UCSD-AML1 (cell line): ENCODE data around the gene GEMIN4.
"Not testable (repeated sequence)": the region's sequence is repeated elsewhere in the genome, so short reads cannot be mapped to it uniquely, and the experiment has no call there.

ENCODE experiments used
- DNase-seq: peaks from one replicate; lab custom pipeline; 2025; ENCODE audit not compliant: unreplicated experiment; lab: John Stamatoyannopoulos, UW

The GEMIN4 gene

GRCh38 chr17:781805-782731 lies 30.0 kb upstream of the GEMIN4 start, which contains the start of the genes GLOD4 and MRM3:
Gene GLOD4, minus strand, starts transcription at chr17:782280. Its CDS starts 25 bp downstream, at chr17:782255.
Gene MRM3, plus strand, starts transcription at chr17:782353. Its CDS starts 26 bp downstream, at chr17:782379.
- DNase-seq: peak; percentile 92

GRCh38 chr17:778096-778495 lies 26.0 kb upstream of the GEMIN4 start:
- no peak for DNase-seq

GRCh38 chr17:774313-774584 lies 22.2 kb upstream of the GEMIN4 start:
- no peak for DNase-seq

GRCh38 chr17:773467-774312 lies 21.6 kb upstream of the GEMIN4 start:
- DNase-seq: no peak

GRCh38 chr17:773016-773415 lies 21.0 kb upstream of the GEMIN4 start:
- no peak for DNase-seq

GRCh38 chr17:767076-767475 lies 15.0 kb upstream of the GEMIN4 start:
- DNase-seq: no peak

- no peak for DNase-seq
Observed at GRCh38 chr17:760371-760770, 8.3 kb upstream of the GEMIN4 start.

- DNase-seq: no peak
Observed at GRCh38 chr17:759964-760363, 7.9 kb upstream of the GEMIN4 start.

GRCh38 chr17:756010-756567 lies 4.0 kb upstream of the GEMIN4 start:
- not testable (repeated sequence) for DNase-seq

GRCh38 chr17:755319-755961 lies 3.4 kb upstream of the GEMIN4 start:
- not testable (repeated sequence) for DNase-seq

- no peak for DNase-seq
Observed at GRCh38 chr17:753418-753817, 1.4 kb upstream of the GEMIN4 start.

GRCh38 chr17:752620-753219 lies 656 bp upstream of the GEMIN4 start:
- no peak for DNase-seq

GRCh38 chr17:751269-752001 lies 629 bp downstream of the GEMIN4 start:
- peak; percentile 62 for DNase-seq

- DNase-seq: no peak
Observed at GRCh38 chr17:750431-751037, 1.5 kb downstream of the GEMIN4 start.

GRCh38 chr17:749359-749758 lies 2.7 kb downstream of the GEMIN4 start:
- not testable (repeated sequence) for DNase-seq

- DNase-seq: not testable (repeated sequence)
Observed at GRCh38 chr17:748604-749003, 3.5 kb downstream of the GEMIN4 start.

- no peak for DNase-seq
Observed at GRCh38 chr17:746783-747629, 5.1 kb downstream of the GEMIN4 start.

GRCh38 chr17:746181-746580 lies 5.9 kb downstream of the GEMIN4 start:
- DNase-seq: no peak

GRCh38 chr17:745406-745805 lies 6.7 kb downstream of the GEMIN4 start:
- DNase-seq: no peak
